SK-N-SH (cell line): ENCODE measurements around the gene DEPDC5. TPM values are rescaled to one million over a fixed set of nuclear protein-coding genes. Genes with fewer than 3 reads are reported as not detected.

Experiments
- CTCF ChIA-PET: fragments of 300-600, 350-600 bp; formaldehyde crosslinking; extraction: SDS; loops from one replicate; lab custom pipeline; 2021; lab: Yijun Ruan, JAX
- POLR2A ChIA-PET: fragments of 350-600 bp; sonication (Branson Sonifier 250); formaldehyde crosslinking; extraction: SDS; loops from one replicate; lab custom pipeline; 2020; ENCODE audit warnings: antibody characterized with exemption, inconsistent platforms; lab: Yijun Ruan, JAX
- DNase-seq: peaks from one replicate; pipeline ENCODE4 v3.0.0; 2012
- H2AFZ ChIP-seq: fragments of 200-600 bp; sonication (generic); 2 replicates; pipeline ENCODE4 v1.8.1; 2016; ENCODE audit warnings: antibody characterized with exemption, mild to moderate bottlenecking, low read depth
- H3F3A ChIP-seq: fragments of 200-600 bp; sonication (generic); replicated peaks from 2 replicates; pipeline ENCODE3; 2016; ENCODE audit warnings: antibody characterized with exemption, mild to moderate bottlenecking; ENCODE audit not compliant: insufficient read depth
- H3K27ac ChIP-seq, 2 experiments: fragments of 200-500 bp in 1 of 2; fragments of 200-600 bp in 1 of 2; sonication (Bioruptor generic) in 1 of 2; sonication (generic), shearing (Covaris generic) in 1 of 2; 2 replicates each; pipeline versions ENCODE4 v1.5.1 to v1.6.1; 2014 to 2016; ENCODE audit warnings: low read depth in 2 of 2, inconsistent platforms in 1 of 2, low read length in 1 of 2, mild to moderate bottlenecking in 1 of 2, mixed read lengths in 1 of 2
- H3K27me3 ChIP-seq: fragments of 200-600 bp; sonication (generic), shearing (Covaris generic); 2 replicates; pipeline ENCODE4 v1.6.1; 2016; ENCODE audit warnings: mixed run types; ENCODE audit not compliant: insufficient read depth
- H3K36me3 ChIP-seq, 2 experiments: fragments of 200-500 bp in 1 of 2; fragments of 200-600 bp in 1 of 2; sonication (Bioruptor generic) in 1 of 2; sonication (generic) in 1 of 2; replicated peaks in 1 of 2; 2 replicates each; pipeline versions ENCODE3 to v1.5.1; 2014 to 2016; ENCODE audit warnings: low read length in 1 of 2, mild to moderate bottlenecking in 1 of 2; ENCODE audit not compliant: insufficient read depth in 2 of 2, control insufficient read depth in 1 of 2
- H3K4me1 ChIP-seq, 2 experiments: fragments of 200-500 bp in 1 of 2; fragments of 200-600 bp in 1 of 2; sonication (Bioruptor generic) in 1 of 2; sonication (generic), shearing (Covaris generic) in 1 of 2; 2 replicates each; pipeline versions ENCODE4 v1.5.1 to v1.6.1; 2014 to 2016; ENCODE audit warnings: low read depth in 1 of 2, low read length in 1 of 2, mixed run types in 1 of 2; ENCODE audit not compliant: insufficient read depth in 2 of 2, control insufficient read depth in 1 of 2
- H3K4me2 ChIP-seq: fragments of 200-600 bp; sonication (generic), shearing (Covaris generic); 2 replicates; pipeline ENCODE4 v1.6.1; 2017; ENCODE audit warnings: mixed run types
- H3K4me3 ChIP-seq, 2 experiments: fragments of 200-500 bp in 1 of 2; fragments of 200-600 bp in 1 of 2; sonication (Bioruptor generic) in 1 of 2; sonication (generic), shearing (Covaris generic) in 1 of 2; 2 replicates each; pipeline versions ENCODE4 v1.5.1 to v1.8.1; 2014 to 2016; ENCODE audit warnings: low read depth in 2 of 2, inconsistent platforms in 1 of 2, low read length in 1 of 2, mild to moderate bottlenecking in 1 of 2, mixed read lengths in 1 of 2, moderate library complexity in 1 of 2
- H3K79me2 ChIP-seq: fragments of 200-600 bp; sonication (generic); 2 replicates; pipeline ENCODE4 v1.8.1; 2017; ENCODE audit warnings: mild to moderate bottlenecking; ENCODE audit not compliant: insufficient read depth
- H3K9ac ChIP-seq: fragments of 200-600 bp; sonication (generic); 2 replicates; pipeline ENCODE4 v1.6.1; 2017; ENCODE audit warnings: mixed run types
- H3K9me2 ChIP-seq: fragments of 200-600 bp; sonication (generic); 2 replicates; pipeline ENCODE4 v1.6.1; 2017; ENCODE audit warnings: mixed run types
- H3K9me3 ChIP-seq: fragments of 200-600 bp; sonication (generic); 2 replicates; pipeline ENCODE4 v1.6.1; 2017; ENCODE audit warnings: mixed run types, mild to moderate bottlenecking, moderate library complexity
- H4K20me1 ChIP-seq: fragments of 200-600 bp; sonication (generic); 2 replicates; pipeline ENCODE4 v1.6.1; 2017; ENCODE audit warnings: mild to moderate bottlenecking, mixed run types; ENCODE audit not compliant: insufficient read depth
- CTCF ChIP-seq: fragments of 200-600 bp; sonication (generic); IDR thresholded peaks from 2 replicates; pipeline ENCODE4 v1.6.1; 2017; ENCODE audit warnings: antibody characterized with exemption, mild to moderate bottlenecking, moderate library complexity
- ELF1 ChIP-seq: IDR thresholded peaks from 2 replicates; pipeline ENCODE4 v1.4.0; 2012
- EP300 ChIP-seq, 2 experiments: IDR thresholded peaks; 2 replicates each; pipeline versions ENCODE4 v1.4.0 to v1.6.1; 2012; ENCODE audit warnings: borderline replicate concordance in 1 of 2, low read depth in 1 of 2, low read length in 1 of 2
- EZH2phosphoT487 ChIP-seq: fragments of 200-600 bp; sonication (generic); IDR thresholded peaks from 2 replicates; pipeline ENCODE4 v1.6.1; 2017; ENCODE audit warnings: low read depth, mixed run types, mild to moderate bottlenecking, antibody characterized with exemption, moderate library complexity, borderline replicate concordance
- FOSL2 ChIP-seq: IDR thresholded peaks from 2 replicates; pipeline ENCODE4 v1.4.0; 2012; ENCODE audit warnings: low read depth, mild to moderate bottlenecking, moderate library complexity, borderline replicate concordance
- FOXM1 ChIP-seq: IDR thresholded peaks from 2 replicates; pipeline ENCODE4 v1.4.0; 2012; ENCODE audit warnings: low read depth, mild to moderate bottlenecking
- GABPA ChIP-seq: IDR thresholded peaks from 2 replicates; pipeline ENCODE4 v1.4.0; 2012; ENCODE audit warnings: low read depth, mild to moderate bottlenecking
- GATA2 ChIP-seq: sonication (generic); formaldehyde crosslinking; IDR thresholded peaks from 2 replicates; pipeline ENCODE4 v1.5.0; 2020; ENCODE audit warnings: mild to moderate bottlenecking, missing genetic modification reagents
- IRF3 ChIP-seq: fragments of 150-350 bp; IDR thresholded peaks from 2 replicates; pipeline ENCODE4 v1.6.1; 2016; ENCODE audit warnings: mild to moderate bottlenecking, low read depth, low read length
- JUND ChIP-seq: IDR thresholded peaks from 2 replicates; pipeline ENCODE4 v1.4.0; 2012
- MAX ChIP-seq: IDR thresholded peaks from 2 replicates; pipeline ENCODE4 v1.4.0; 2012; ENCODE audit warnings: low read depth
- NRF1 ChIP-seq: IDR thresholded peaks from 2 replicates; pipeline ENCODE4 v1.6.1; 2012; ENCODE audit warnings: low read depth, mild to moderate bottlenecking, low read length
- PBX3 ChIP-seq: IDR thresholded peaks from 2 replicates; pipeline ENCODE4; 2012
- POLR2AphosphoS5 ChIP-seq: IDR thresholded peaks from 2 replicates; pipeline ENCODE4 v1.6.1; 2012; ENCODE audit warnings: low read depth, low read length
- RAD21 ChIP-seq: IDR thresholded peaks from 2 replicates; pipeline ENCODE4 v1.6.1; 2012; ENCODE audit warnings: mild to moderate bottlenecking, low read length
- RCOR1 ChIP-seq: fragments of 150-350 bp; IDR thresholded peaks from 2 replicates; pipeline ENCODE4 v1.6.1; 2017; ENCODE audit warnings: antibody characterized with exemption, low read length
- RXRA ChIP-seq: IDR thresholded peaks from 2 replicates; pipeline ENCODE4 v1.4.0; 2012; ENCODE audit warnings: low read depth, mild to moderate bottlenecking, borderline replicate concordance
- SIN3A ChIP-seq: IDR thresholded peaks from 2 replicates; pipeline ENCODE4 v1.6.1; 2012; ENCODE audit warnings: low read depth, mild to moderate bottlenecking, low read length, moderate library complexity, borderline replicate concordance
- TEAD4 ChIP-seq: IDR thresholded peaks from 2 replicates; pipeline ENCODE4 v1.4.0; 2012; ENCODE audit warnings: mild to moderate bottlenecking, borderline replicate concordance; ENCODE audit not compliant: insufficient read depth
- USF1 ChIP-seq: IDR thresholded peaks from 2 replicates; pipeline ENCODE4 v1.4.0; 2012; ENCODE audit warnings: low read depth, borderline replicate concordance
- USF2 ChIP-seq: fragments of 150-350 bp; IDR thresholded peaks from 2 replicates; pipeline ENCODE4 v1.6.1; 2017; ENCODE audit warnings: antibody characterized with exemption, low read length, low read depth, borderline replicate concordance
- YY1 ChIP-seq: IDR thresholded peaks from 2 replicates; pipeline ENCODE4 v1.4.0; 2012; ENCODE audit warnings: low read depth, mild to moderate bottlenecking
- WGBS: methylation state at CpG from one replicate; pipeline ENCODE4 v1.1.6; 2017; ENCODE audit warnings: low lambda C conversion rate; 5-methylcytosine and 5-hydroxymethylcytosine counted together
- polyA plus RNA-seq, 3 experiments: library from polyadenylated mRNA; depleted of rRNA; stranded (reverse); fragments of >200 nt; gene quantifications; 2 replicates each; pipeline ENCODE4 v1.2.3, GENCODE V29; 2012

DEPDC5 gene
- polyA plus RNA-seq, 1 of the 3 experiments (the other 2 are of a cell fraction): 7.8 TPM

- TF ChIP-seq IRF3: no peak
These were observed 5.3 kb upstream of the DEPDC5 start (continued) for GRCh38 chr22:31748490-31748889.

GRCh38 chr22:31749636-31750364, 4.0 kb upstream of the DEPDC5 start, which contains the start of gene PRR14L:
PRR14L (minus strand) TSS chr22:31750132; CDS start chr22:31738860, 11,272 bp downstream.
- Histone ChIP-seq H3K9me3 (no peaks in the 10 kb centered on the region), H3K36me3 (peaks cover 0 to 5% of the 10 kb centered on the region in 2 experiments), H3K4me3 (peak within 1 kb of the TSS; percentile 84 to 86), H3F3A (peaks cover 14% of the 10 kb centered on the region), H3K4me2 (peak within 1 kb of the TSS; percentile 82), H3K9me2 (no peaks in the 10 kb centered on the region), H3K4me1 (peaks cover 12 to 31% of the 10 kb centered on the region in 2 experiments), H3K9ac (peak within 1 kb of the TSS; percentile 94), H4K20me1 (0 out of 2 replicates have a peak, but pooled peaks cover 2% of the 10 kb centered on the region), H3K27me3 (no peaks in the 10 kb centered on the region), H2AFZ (peak within 1 kb of the TSS; percentile 94), H3K27ac (peak within 1 kb of the TSS; percentile 73 to 86), H3K79me2 (peaks cover 55% of the 10 kb centered on the region)
- ChIA-PET POLR2A (interaction anchor here (1.3 kb wide), 1 partner anchor 11 kb away, joined by 5 read pairs; no protein-coding TSS in a partner anchor), CTCF (interaction anchor here (1.4 to 3.0 kb wide), 5 partner anchors 43 to 221 kb away, joined by 3 to 10 read pairs (median 7); partner anchors contain the start of gene PISD)
- peak; percentile 96 for DNase-seq
- WGBS: 0% methylated on average over 17 of the region's 62 CpGs
- TF ChIP-seq MAX (peak; percentile 85), POLR2AphosphoS5 (peak; percentile 93), ELF1 (peak; percentile 99), NRF1 (peak; percentile 68), GABPA (peak; percentile 82), FOSL2 (no peak), RCOR1 (0 out of 2 replicates have a peak, but pooled peaks have one; percentile 26), JUND (no peak), USF1 (no peak), SIN3A (peak; percentile 67; the same call in 1 of the 2 replicates), RAD21 (peak; percentile 44; the same call in 1 of the 2 replicates), USF2 (no peak), PBX3 (no peak; the same call in 1 of the 2 replicates), YY1 (peak; percentile 77; the same call in 1 of the 2 replicates), RXRA (no peak), GATA2 (CRISPR knock-in tag) (no peak), CTCF (no peak; the same call in 1 of the 2 replicates), EZH2phosphoT487 (no peak), TEAD4 (no peak), EP300 (IDR thresholded peaks at IDR 0.05; ENCODE audit: borderline replicate concordance in 1 of 2, low read depth in 1 of 2, low read length in 1 of 2) (peak; percentile 85 to 86), FOXM1 (no peak)
